ENCODE measurements around the gene CPD. TPM values are rescaled to one million over a fixed set of nuclear protein-coding genes. Genes with fewer than 3 reads are reported as not detected.

The CPD gene
- total and polyA plus RNA-seq, 8 donors, result 4.6 to 48.4 (median 32.7) TPM

DNA sequence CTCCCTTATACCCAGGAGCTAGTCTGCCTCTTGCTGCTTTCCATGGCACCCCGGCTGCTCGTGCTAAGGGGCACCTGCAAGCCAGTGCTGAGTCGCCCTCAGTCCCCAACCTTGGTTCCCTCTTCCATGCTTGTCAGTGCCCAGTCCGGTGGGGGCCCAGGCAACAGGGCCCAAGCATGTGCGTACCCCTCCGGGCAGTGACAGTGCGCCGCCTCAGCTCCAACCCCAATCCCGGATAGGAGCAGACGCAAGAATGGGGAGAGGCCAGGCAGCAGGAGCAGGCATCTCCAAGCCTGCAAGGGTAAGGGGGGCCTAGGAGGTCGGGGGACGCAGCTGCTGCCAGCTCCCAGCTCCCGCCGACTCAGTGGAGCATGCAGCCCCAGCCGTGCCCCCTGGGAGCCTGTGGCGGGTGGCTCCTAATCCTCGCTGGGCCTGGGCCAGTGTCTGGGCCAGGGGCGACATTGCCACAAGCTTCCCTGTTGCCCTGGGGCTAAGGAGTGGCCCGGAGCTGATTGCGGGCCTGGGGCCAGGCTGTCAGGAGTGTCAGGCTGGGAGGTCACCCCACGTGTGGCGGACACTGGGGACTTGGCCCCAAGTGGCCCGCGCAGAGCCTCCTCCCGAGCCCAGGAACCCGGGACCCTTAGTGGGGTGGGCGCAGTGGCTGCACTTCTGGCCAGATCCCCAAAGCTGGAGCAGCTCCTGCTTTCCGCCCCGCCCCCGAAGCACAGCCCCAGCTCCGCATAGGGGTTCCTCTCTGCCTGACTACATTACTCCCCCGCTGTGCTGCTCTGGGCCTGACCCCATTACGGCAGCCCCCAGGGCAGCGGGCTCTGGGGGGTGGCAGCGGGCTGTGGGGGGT lies 9.8 kb downstream of the CPD start:
- TF ChIP-seq, protein P1, sequence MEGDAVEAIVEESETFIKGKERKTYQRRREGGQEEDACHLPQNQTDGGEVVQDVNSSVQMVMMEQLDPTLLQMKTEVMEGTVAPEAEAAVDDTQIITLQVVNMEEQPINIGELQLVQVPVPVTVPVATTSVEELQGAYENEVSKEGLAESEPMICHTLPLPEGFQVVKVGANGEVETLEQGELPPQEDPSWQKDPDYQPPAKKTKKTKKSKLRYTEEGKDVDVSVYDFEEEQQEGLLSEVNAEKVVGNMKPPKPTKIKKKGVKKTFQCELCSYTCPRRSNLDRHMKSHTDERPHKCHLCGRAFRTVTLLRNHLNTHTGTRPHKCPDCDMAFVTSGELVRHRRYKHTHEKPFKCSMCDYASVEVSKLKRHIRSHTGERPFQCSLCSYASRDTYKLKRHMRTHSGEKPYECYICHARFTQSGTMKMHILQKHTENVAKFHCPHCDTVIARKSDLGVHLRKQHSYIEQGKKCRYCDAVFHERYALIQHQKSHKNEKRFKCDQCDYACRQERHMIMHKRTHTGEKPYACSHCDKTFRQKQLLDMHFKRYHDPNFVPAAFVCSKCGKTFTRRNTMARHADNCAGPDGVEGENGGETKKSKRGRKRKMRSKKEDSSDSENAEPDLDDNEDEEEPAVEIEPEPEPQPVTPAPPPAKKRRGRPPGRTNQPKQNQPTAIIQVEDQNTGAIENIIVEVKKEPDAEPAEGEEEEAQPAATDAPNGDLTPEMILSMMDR (IDR thresholded peaks at IDR 0.05), result no peak
- Histone ChIP-seq H3K9me3 (no peaks in the 10 kb centered on the region), H3K27me3 (no peaks in the 10 kb centered on the region), H3K36me3 (peaks cover 0 to 25% (median 0%) of the 10 kb centered on the region in 3 donors), H3K4me3 (no peak overlapping the region), H3K4me1 (peaks cover 0 to under 1% (median 0%) of the 10 kb centered on the region in 3 donors), H3K27ac (no peak overlapping the region)
- FAIRE-seq (no peak), ATAC-seq (no peak), DNase-seq (peak in 2 of 6 donors; percentile 26 to 61)
- whole genome bisulfite sequencing, 2 donors, result 94 to 95% methylated on average over 33 to 35 of the region's 35 CpGs
- intact Hi-C loops (cut with DNase I), result no loop called here

DNA sequence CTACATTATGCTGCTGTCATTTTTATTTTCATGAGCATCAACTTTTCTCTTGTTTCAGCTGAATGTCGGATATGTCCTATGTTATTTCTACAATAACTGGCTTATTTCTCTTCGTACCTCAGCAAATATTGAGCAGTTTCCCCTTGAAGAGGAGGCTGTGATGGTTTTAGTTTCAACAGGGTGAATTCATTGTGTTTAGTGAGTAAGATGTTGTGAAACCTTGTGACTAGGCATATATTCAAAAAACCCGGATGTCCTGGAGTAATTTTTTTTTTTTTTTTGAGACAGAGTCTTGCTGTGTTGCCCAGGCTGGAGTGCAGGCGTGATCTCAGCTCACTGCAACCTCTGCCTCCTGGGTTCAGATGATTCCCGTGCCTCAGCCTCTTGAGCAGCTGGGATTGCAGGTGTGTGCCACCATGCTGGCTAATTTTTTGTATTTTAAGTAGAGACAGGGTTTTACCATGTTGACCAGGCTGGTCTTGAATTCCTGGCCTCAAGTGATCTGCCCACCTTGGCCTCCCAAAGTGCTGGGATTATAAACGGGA lies 11.1 kb downstream of the CPD start:
- intact Hi-C loops (cut with DNase I), result no loop called here

DNA sequence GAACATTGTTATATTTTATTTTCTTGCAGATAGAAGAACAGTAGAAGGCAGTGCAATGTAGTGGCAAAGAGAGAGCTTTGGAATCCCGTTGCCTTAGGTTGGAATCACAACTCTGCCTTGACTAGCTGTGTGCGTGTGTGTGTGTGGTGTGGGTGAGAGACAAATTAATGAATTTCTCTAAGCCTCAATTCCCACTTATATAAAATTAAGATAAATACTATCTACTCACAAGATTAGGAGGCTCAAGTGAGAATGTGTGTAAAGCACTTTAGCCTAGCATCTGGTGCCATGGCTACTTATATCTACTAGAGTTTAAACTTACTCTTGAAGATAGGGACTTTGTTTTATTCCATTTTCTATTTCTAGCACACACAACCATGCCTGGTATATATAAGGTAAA lies 12.8 kb downstream of the CPD start:
- TF ChIP-seq, protein P1 (IDR thresholded peaks at IDR 0.05), result no peak
- Histone ChIP-seq H3K4me3 (no peak overlapping the region), H3K36me3 (peaks cover 0 to 17% (median 0%) of the 10 kb centered on the region in 3 donors), H3K9me3 (no peaks in the 10 kb centered on the region), H3K4me1 (peaks cover 12 to 22% (median 16%) of the 10 kb centered on the region in 3 donors), H3K27ac (no peak overlapping the region), H3K27me3 (no peaks in the 10 kb centered on the region)
- ATAC-seq, result no peak
- 96 to 98% methylated on average over 2 of the region's 2 CpGs for WGBS, 2 donors
- no peak for DNase-seq
- intact Hi-C loops (cut with DNase I), result no loop called here
- no peak for FAIRE-seq

More for the DNA sequence above, 11.1 kb downstream of the CPD start:
- H3K4me3 ChIP-seq, result no peak overlapping the region
- no peak overlapping the region for H3K27ac ChIP-seq
- WGBS, 2 donors, result 82 to 85% methylated on average over 6 of the region's 6 CpGs
- DNase-seq, result no peak
- H3K9me3 ChIP-seq, result no peaks in the 10 kb centered on the region
- ATAC-seq, result no peak
- TF ChIP-seq, protein P1 (IDR thresholded peaks at IDR 0.05), result no peak
- H3K27me3 ChIP-seq, result no peaks in the 10 kb centered on the region
- peaks cover 0 to 25% (median 0%) of the 10 kb centered on the region in 3 donors for H3K36me3 ChIP-seq
- peaks cover 0 to 5% (median 0%) of the 10 kb centered on the region in 3 donors for H3K4me1 ChIP-seq
- FAIRE-seq, result no peak

DNA sequence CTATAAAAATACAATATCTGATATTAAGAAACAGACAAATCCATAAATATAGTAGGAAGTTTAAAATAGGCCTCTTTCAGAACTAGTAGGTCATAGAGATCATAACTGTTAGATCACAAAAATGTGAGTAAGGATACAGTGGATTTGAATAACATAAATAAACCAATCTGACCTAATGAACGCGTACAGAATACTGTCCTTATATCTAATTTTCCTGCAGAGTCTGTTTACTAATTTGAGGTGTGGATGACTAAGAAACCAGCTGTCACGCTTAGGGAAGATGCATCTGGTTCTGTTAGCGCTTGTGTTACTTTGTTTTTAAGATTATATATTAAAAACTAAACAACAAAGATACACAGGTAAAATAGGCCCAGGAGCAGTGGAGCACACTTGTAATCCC lies 14.8 kb downstream of the CPD start:
- no peak overlapping the region for H3K27ac ChIP-seq
- no peak for FAIRE-seq
- 88 to 90% methylated on average over 4 of the region's 4 CpGs for whole genome bisulfite sequencing, 2 donors

More for the DNA sequence above, 14.8 kb downstream of the CPD start:
- TF ChIP-seq, protein P1 (IDR thresholded peaks at IDR 0.05), result no peak
- intact Hi-C loops (cut with DNase I), result no loop called here
- DNase-seq, result no peak
- Histone ChIP-seq H3K36me3 (peaks cover 0 to 10% (median 0%) of the 10 kb centered on the region in 3 donors), H3K4me1 (peaks cover 14 to 36% (median 29%) of the 10 kb centered on the region in 3 donors), H3K9me3 (no peaks in the 10 kb centered on the region), H3K4me3 (no peak overlapping the region), H3K27me3 (no peaks in the 10 kb centered on the region)
- ATAC-seq, result no peak
